Fibroblast of upper back skin (primary cell): ENCODE measurements around the gene VPS26A.

Experiments
- DNase-seq: peaks from one replicate; pipeline ENCODE4 v3.0.0-alpha.2; 2013

Gene VPS26A

GRCh38 chr10:69179743-69180524 is 56.0 kb downstream of the VPS26A start, which contains the start of gene SUPV3L1:
TSS of gene SUPV3L1 (plus strand) at chr10:69180234. CDS start at chr10:69180292, 58 bp downstream.
- DNase-seq = peak; percentile 98

GRCh38 chr10:69180525-69181204 is 56.7 kb downstream of the VPS26A start:
- no peak for DNase-seq

- no peak for DNase-seq
Measured at GRCh38 chr10:69181433-69181832, 57.5 kb downstream of the VPS26A start.

GRCh38 chr10:69182005-69182404 is 58.0 kb downstream of the VPS26A start:
- DNase-seq = no peak

GRCh38 chr10:69186524-69186923 is 62.5 kb downstream of the VPS26A start:
- DNase-seq = no peak

- peak; percentile 16 for DNase-seq
Measured at GRCh38 chr10:69201045-69201444, 77.1 kb downstream of the VPS26A start.

GRCh38 chr10:69202332-69202731 is 78.4 kb downstream of the VPS26A start:
- DNase-seq = peak; percentile 62

GRCh38 chr10:69208761-69209160 is 84.8 kb downstream of the VPS26A start:
- DNase-seq = no peak

GRCh38 chr10:69209787-69210484 is 86.0 kb downstream of the VPS26A start:
- no peak for DNase-seq

GRCh38 chr10:69211104-69211503 is 87.1 kb downstream of the VPS26A start:
- DNase-seq = no peak

- DNase-seq = no peak
Measured at GRCh38 chr10:69211524-69211923, 87.5 kb downstream of the VPS26A start.

- no peak for DNase-seq
Measured at GRCh38 chr10:69213591-69214311, 89.8 kb downstream of the VPS26A start.

GRCh38 chr10:69214666-69215131 is 90.7 kb downstream of the VPS26A start:
- DNase-seq = no peak

GRCh38 chr10:69215405-69216171 is 91.6 kb downstream of the VPS26A start:
- DNase-seq = no peak

GRCh38 chr10:69216577-69217118 is 92.7 kb downstream of the VPS26A start:
- DNase-seq = no peak

GRCh38 chr10:69217119-69217754 is 93.3 kb downstream of the VPS26A start:
- peak; percentile 90 for DNase-seq

GRCh38 chr10:69218831-69219230 is 94.9 kb downstream of the VPS26A start:
- peak; percentile 44 for DNase-seq

- no peak for DNase-seq
Measured at GRCh38 chr10:69220041-69220451, 96.1 kb downstream of the VPS26A start, which contains the start of gene HKDC1. TSS of gene HKDC1 (plus strand) at chr10:69220332. CDS start at chr10:69220436, 104 bp downstream.

- DNase-seq = no peak
Measured at GRCh38 chr10:69220507-69220906, 96.5 kb downstream of the VPS26A start.
